Esophagus mucosa (tissue), 1 donor: ENCODE results near the gene NASP. TPM values are rescaled to one million over a fixed set of nuclear protein-coding genes. Genes with fewer than 3 reads are reported as not detected.

Source experiments
- total RNA-seq: library from RNA; stranded (reverse); gene quantifications from one replicate; pipeline ENCODE4 v1.2.4, GENCODE V29; 2023
- donor health status: DM: yes; HTN: yes; CAD: no.

Gene NASP
- total RNA-seq, 1 donor from 2014 or later = 49.9 TPM

Other genes starting within 250 kb of the NASP start
- 6.1 TPM for gene TOE1, start 243.9 kb upstream of the NASP start, total RNA-seq
- 10.8 TPM for gene MUTYH, start 243.6 kb upstream of the NASP start, total RNA-seq
- 5.2 TPM for gene TESK2, start 92.9 kb upstream of the NASP start, total RNA-seq
- 0.88 TPM for gene CCDC163, start 84.0 kb upstream of the NASP start, total RNA-seq
- gene MMACHC, start 83.7 kb upstream of the NASP start, total RNA-seq = 4.3 TPM
- 794 TPM for gene PRDX1, start 62.2 kb upstream of the NASP start, total RNA-seq
- 223 TPM for gene AKR1A1, start 33.2 kb upstream of the NASP start, total RNA-seq
- 2.5 TPM for gene CCDC17, start 40.0 kb downstream of the NASP start, total RNA-seq
- gene GPBP1L1, start 102.5 kb downstream of the NASP start, total RNA-seq = 95.3 TPM
- gene TMEM69, start 104.1 kb downstream of the NASP start, total RNA-seq = 22.6 TPM
- gene IPP, start 166.6 kb downstream of the NASP start, total RNA-seq = 10.4 TPM
- gene MAST2, start 219.6 kb downstream of the NASP start, total RNA-seq = 8.4 TPM